IMR-90 (cell line): ENCODE data around the gene FUBP1. TPM values are rescaled to one million over a fixed set of nuclear protein-coding genes. Genes with fewer than 3 reads are reported as not detected.

Source experiments
- ATAC-seq: fragments of 200-7000 bp; cut with Tn5 transposase; 2 replicates; pipeline ENCODE4 v1.9.1; 2020; ENCODE audit warnings: low read depth, mild to moderate bottlenecking, moderate library complexity
- BruUV-seq: library from RNA; stranded (reverse); fragments of 400-500 nt; replicated peaks from 2 replicates; lab custom pipeline; 2021; lab: Mats Ljungman, UMichigan
- CTCF ChIA-PET: fragments of 300-600 bp; formaldehyde crosslinking; extraction: SDS; loops from one replicate; lab custom pipeline; 2021; ENCODE audit warnings: antibody characterized with exemption; lab: Yijun Ruan, JAX
- POLR2A ChIA-PET: fragments of 300-600 bp; sonication (Branson Sonifier 250); formaldehyde crosslinking; loops from one replicate; lab custom pipeline; 2022; ENCODE audit warnings: antibody characterized with exemption; ENCODE audit not compliant: unreplicated experiment; lab: Charles Lee
- DNase-seq: peaks from one replicate; pipeline ENCODE4 v3.0.0; 2013
- H2AFZ ChIP-seq: replicated peaks from 2 replicates; pipeline ENCODE3; 2013; ENCODE audit warnings: low read length, mild to moderate bottlenecking; ENCODE audit not compliant: poor library complexity
- H2AK5ac ChIP-seq: 2 replicates; pipeline ENCODE4 v1.6.1; 2013; ENCODE audit warnings: low read depth, low read length, inconsistent platforms
- H2AK9ac ChIP-seq: replicated peaks from 2 replicates; pipeline ENCODE3; 2013; ENCODE audit warnings: mild to moderate bottlenecking, low read depth, low read length, moderate library complexity; ENCODE audit not compliant: poor library complexity
- H2BK120ac ChIP-seq: 2 replicates; pipeline ENCODE4 v1.6.1; 2013; ENCODE audit warnings: low read depth, low read length, inconsistent platforms
- H2BK15ac ChIP-seq: 3 replicates; pipeline ENCODE4 v1.6.1; 2013; ENCODE audit warnings: low read depth, low read length, inconsistent platforms
- H2BK20ac ChIP-seq: 2 replicates; pipeline ENCODE4 v1.6.1; 2013; ENCODE audit warnings: low read depth, mild to moderate bottlenecking, inconsistent platforms, low read length, moderate library complexity
- H2BK5ac ChIP-seq: 2 replicates; pipeline ENCODE4 v1.6.1; 2013; ENCODE audit warnings: mild to moderate bottlenecking, low read depth, low read length, inconsistent platforms; ENCODE audit not compliant: poor library complexity, severe bottlenecking
- H3K14ac ChIP-seq: replicated peaks from 2 replicates; pipeline ENCODE4 v1.6.1; 2013; ENCODE audit warnings: low read depth, low read length, inconsistent platforms
- H3K18ac ChIP-seq: 2 replicates; pipeline ENCODE4 v1.6.1; 2013; ENCODE audit warnings: low read depth, low read length, control low read depth
- H3K23ac ChIP-seq: 2 replicates; pipeline ENCODE4 v1.6.1; 2013; ENCODE audit warnings: low read depth, low read length, inconsistent platforms
- H3K27ac ChIP-seq: 2 replicates; pipeline ENCODE4 v1.5.1; 2013; ENCODE audit warnings: mild to moderate bottlenecking, control low read depth, low read length; ENCODE audit not compliant: insufficient read depth
- H3K27me3 ChIP-seq: 2 replicates; pipeline ENCODE4 v1.6.1; 2013; ENCODE audit warnings: low read length; ENCODE audit not compliant: control insufficient read depth, insufficient read depth
- H3K36me3 ChIP-seq: 2 replicates; pipeline ENCODE4 v1.6.1; 2013; ENCODE audit warnings: low read length, mixed read lengths; ENCODE audit not compliant: control insufficient read depth, insufficient read depth
- H3K4ac ChIP-seq: 2 replicates; pipeline ENCODE4 v1.6.1; 2013; ENCODE audit warnings: low read depth, low read length, inconsistent platforms
- H3K4me1 ChIP-seq: 2 replicates; pipeline ENCODE4 v1.6.1; 2013; ENCODE audit warnings: low read length, mixed read lengths; ENCODE audit not compliant: control insufficient read depth, insufficient read depth
- H3K4me2 ChIP-seq: 2 replicates; pipeline ENCODE4 v1.6.1; 2013; ENCODE audit warnings: low read depth, mild to moderate bottlenecking, control low read depth, low read length, moderate library complexity
- H3K4me3 ChIP-seq: 2 replicates; pipeline ENCODE4 v1.5.1; 2013; ENCODE audit warnings: low read depth, mild to moderate bottlenecking, control low read depth, low read length, moderate library complexity; ENCODE audit not compliant: insufficient read depth
- H3K56ac ChIP-seq: 2 replicates; pipeline ENCODE4 v1.6.1; 2013; ENCODE audit warnings: low read length, inconsistent platforms; ENCODE audit not compliant: insufficient read depth; ENCODE audit errors: extremely low read depth
- H3K79me1 ChIP-seq, 2 experiments: 2 replicates each; pipeline ENCODE4 v1.6.1; 2013; ENCODE audit warnings: low read length in 2 of 2, inconsistent platforms in 1 of 2, low read depth in 1 of 2
- H3K9ac ChIP-seq: 2 replicates; pipeline ENCODE4 v1.6.1; 2013; ENCODE audit warnings: low read depth, low read length, control low read depth
- H3K9me1 ChIP-seq: 2 replicates; pipeline ENCODE4 v1.6.1; 2013; ENCODE audit warnings: low read length, inconsistent platforms; ENCODE audit not compliant: insufficient read depth
- H3K9me3 ChIP-seq: 2 replicates; pipeline ENCODE4 v1.6.1; 2013; ENCODE audit warnings: low read length; ENCODE audit not compliant: control insufficient read depth, insufficient read depth
- H4K20me1 ChIP-seq: 2 replicates; pipeline ENCODE4 v1.6.1; 2013; ENCODE audit warnings: low read length, inconsistent platforms; ENCODE audit not compliant: insufficient read depth
- H4K5ac ChIP-seq: 2 replicates; pipeline ENCODE4 v1.6.1; 2013; ENCODE audit warnings: mild to moderate bottlenecking, low read depth, low read length, control low read depth
- H4K8ac ChIP-seq, 2 experiments: 2 replicates each; pipeline ENCODE4 v1.6.1; 2013; ENCODE audit warnings: low read depth in 2 of 2, low read length in 2 of 2, control low read depth in 1 of 2, inconsistent platforms in 1 of 2
- H4K91ac ChIP-seq: 2 replicates; pipeline ENCODE4 v1.6.1; 2013; ENCODE audit warnings: low read depth, low read length, inconsistent platforms; ENCODE audit not compliant: insufficient read depth
- FOS ChIP-seq: fragments of 150-350 bp; IDR thresholded peaks from 2 replicates; pipeline ENCODE4 v1.6.1; 2016; ENCODE audit warnings: low read depth, low read length
- RCOR1 ChIP-seq: IDR thresholded peaks from 2 replicates; pipeline ENCODE4 v1.6.1; 2012; ENCODE audit warnings: mild to moderate bottlenecking, low read length, improper control_type of control experiment; ENCODE audit not compliant: insufficient replicate concordance
- dilution Hi-C: fragments of 300-500 bp; cut with HindIII; formaldehyde crosslinking; loops from one replicate; pipeline ENCODE4 v1.14.3; 2018; ENCODE audit warnings: low sequenced_read_pairs; ENCODE audit not compliant: unreplicated experiment
- in situ Hi-C: fragments of 300-500 bp; cut with MboI; formaldehyde crosslinking; loops from 3 replicates; pipeline ENCODE4 v1.14.3; 2019; ENCODE audit warnings: low sequenced_read_pairs, inconsistent platforms, mixed read lengths
- intact Hi-C: fragments of 100-400 bp; cut with micrococcal nuclease; formaldehyde crosslinking; loops from 2 replicates; pipeline ENCODE4 v1.10.0; 2022
- polyA plus RNA-seq, 3 experiments: library from polyadenylated mRNA; depleted of rRNA; stranded (reverse); fragments of >200 nt; gene quantifications; 2 replicates each; pipeline ENCODE4 v1.2.3, GENCODE V29; 2012; ENCODE audit warnings: low replicate concordance in 1 of 3
- total RNA-seq: library from RNA; depleted of rRNA; stranded (reverse); fragments of >200 nt; gene quantifications from 2 replicates; pipeline ENCODE4 v1.2.3, GENCODE V29; 2012

The FUBP1 gene
- total and polyA plus RNA-seq, 2 of the 4 experiments (the other 2 are of a cell fraction) = 94.7 to 129 TPM

DNA sequence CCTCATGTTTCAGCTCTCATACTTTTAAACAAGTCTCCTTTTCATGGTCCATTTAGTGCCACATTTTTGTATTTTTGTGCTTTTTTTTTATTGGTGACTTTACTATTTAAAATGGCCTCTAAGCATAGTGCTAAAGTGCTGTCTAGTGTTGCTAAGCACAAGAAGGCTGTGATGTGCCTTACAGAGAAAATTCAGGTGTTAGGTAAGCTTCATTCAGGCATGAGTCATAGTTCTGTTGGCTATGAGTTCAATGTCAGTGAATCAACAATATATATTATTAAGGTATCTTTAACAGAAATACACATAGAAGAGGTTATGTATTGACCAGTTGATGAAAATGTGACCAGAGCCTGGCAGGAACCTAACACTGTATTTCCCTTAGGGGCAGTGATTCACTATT is 12.8 kb upstream of the FUBP1 start:
- intact Hi-C loops (no loop called here), in situ Hi-C loops (no loop called here), dilution Hi-C loops (no loop called here)
- H3K36me3 ChIP-seq = peaks cover 12% of the 10 kb centered on the region
- no peak overlapping the region for H3K4me3 ChIP-seq
- no peak overlapping the region for H2BK120ac ChIP-seq
- peaks cover 4% of the 10 kb centered on the region; the same call in 1 of the 2 replicates for H3K4me1 ChIP-seq
- no peak overlapping the region for H3K9ac ChIP-seq
- H2BK5ac ChIP-seq = no peak overlapping the region
- no peaks in the 10 kb centered on the region for H3K9me3 ChIP-seq
- H4K8ac ChIP-seq = no peak overlapping the region
- no peak overlapping the region for H2AK9ac ChIP-seq
- POLR2A ChIA-PET = no interaction called here
- H2AFZ ChIP-seq = no peak overlapping the region
- H2BK15ac ChIP-seq = no peak overlapping the region
- no peak overlapping the region for H3K4me2 ChIP-seq
- H4K91ac ChIP-seq = no peak overlapping the region
- no peak for DNase-seq
- no peaks in the 10 kb centered on the region for H4K20me1 ChIP-seq
- H4K5ac ChIP-seq = no peak overlapping the region
- no peak overlapping the region for H3K56ac ChIP-seq
- H3K14ac ChIP-seq = no peak overlapping the region
- no peak for ATAC-seq
- no peak overlapping the region for H3K18ac ChIP-seq
- H3K79me1 ChIP-seq = peaks cover 34 to 61% of the 10 kb centered on the region in 2 experiments
- H3K9me1 ChIP-seq = peaks cover 10% of the 10 kb centered on the region
- BruUV-seq = no TSS peak
- no peak overlapping the region for H3K27ac ChIP-seq
- no peak overlapping the region for H3K23ac ChIP-seq
- H2AK5ac ChIP-seq = no peak overlapping the region
- no peak overlapping the region for H2BK20ac ChIP-seq
- H3K4ac ChIP-seq = no peak overlapping the region
- CTCF ChIA-PET = interaction anchor here (0.6 kb wide), 1 partner anchor 13 kb away, joined by 4 read pairs; the partner anchor contains the start of gene FUBP1
- H3K27me3 ChIP-seq = no peaks in the 10 kb centered on the region
- TF ChIP-seq FOS (0 out of 2 replicates have a peak, but pooled peaks have one; percentile 18), RCOR1 (no peak)
